H9 (cell line): ENCODE results near the gene NIN. TPM values are rescaled to one million over a fixed set of nuclear protein-coding genes. Genes with fewer than 3 reads are reported as not detected.

Experiments
- DNase-seq: peaks from one replicate; pipeline ENCODE4 v3.0.0-alpha.2; 2017
- H2AFZ ChIP-seq: one replicate; pipeline ENCODE4 v1.6.1; 2013; ENCODE audit warnings: mild to moderate bottlenecking, low read length, control low read depth, moderate library complexity
- H2AK5ac ChIP-seq: 2 replicates; pipeline ENCODE4 v1.6.1; 2013; ENCODE audit warnings: low read length, control low read depth, mixed read lengths; ENCODE audit not compliant: insufficient read length
- H2BK120ac ChIP-seq: one replicate; pipeline ENCODE4 v1.6.1; 2013; ENCODE audit warnings: low read depth, mild to moderate bottlenecking, low read length, control low read depth, inconsistent platforms; ENCODE audit not compliant: poor library complexity, severe bottlenecking
- H2BK12ac ChIP-seq: 2 replicates; pipeline ENCODE4 v1.6.1; 2013; ENCODE audit warnings: low read length, control low read depth, mixed read lengths, low read depth; ENCODE audit not compliant: insufficient read length
- H2BK15ac ChIP-seq: 2 replicates; pipeline ENCODE4 v1.6.1; 2013; ENCODE audit warnings: low read depth, low read length, control low read depth
- H2BK20ac ChIP-seq: one replicate; pipeline ENCODE4 v1.6.1; 2013; ENCODE audit warnings: low read depth, mild to moderate bottlenecking, low read length, control low read depth, inconsistent platforms; ENCODE audit not compliant: poor library complexity, severe bottlenecking
- H2BK5ac ChIP-seq: 2 replicates; pipeline ENCODE4 v1.6.1; 2013; ENCODE audit warnings: low read length, control low read depth, mixed read lengths; ENCODE audit not compliant: insufficient read length
- H3K14ac ChIP-seq: 2 replicates; pipeline ENCODE4 v1.6.1; 2013; ENCODE audit warnings: low read length, control low read depth; ENCODE audit not compliant: insufficient read depth
- H3K18ac ChIP-seq: 2 replicates; pipeline ENCODE4 v1.6.1; 2013; ENCODE audit warnings: low read depth, mild to moderate bottlenecking, mixed read lengths, low read length, control low read depth; ENCODE audit not compliant: insufficient read length
- H3K23ac ChIP-seq: 2 replicates; pipeline ENCODE4 v1.6.1; 2013; ENCODE audit warnings: low read length, control low read depth, mixed read lengths, low read depth; ENCODE audit not compliant: insufficient read length
- H3K23me2 ChIP-seq: 2 replicates; pipeline ENCODE4 v1.6.1; 2013; ENCODE audit warnings: low read depth, mild to moderate bottlenecking, mixed read lengths, low read length, control low read depth; ENCODE audit not compliant: insufficient read length, poor library complexity, severe bottlenecking
- H3K27ac ChIP-seq: 2 replicates; pipeline ENCODE4 v1.5.1; 2013; ENCODE audit warnings: low read length, control low read depth, mixed read lengths, low read depth; ENCODE audit not compliant: insufficient read length
- H3K27me3 ChIP-seq: 2 replicates; pipeline ENCODE4 v1.6.1; 2013; ENCODE audit warnings: low read length, control low read depth, inconsistent platforms; ENCODE audit not compliant: insufficient read depth
- H3K4ac ChIP-seq: 2 replicates; pipeline ENCODE4 v1.6.1; 2013; ENCODE audit warnings: low read depth, mild to moderate bottlenecking, control low read depth, inconsistent platforms, low read length, moderate library complexity
- H3K4me1 ChIP-seq: 2 replicates; pipeline ENCODE4 v1.6.1; 2013; ENCODE audit warnings: low read length, control low read depth, inconsistent platforms; ENCODE audit not compliant: insufficient read depth
- H3K4me2 ChIP-seq: 2 replicates; pipeline ENCODE4 v1.6.1; 2013; ENCODE audit warnings: low read length, control low read depth, mixed read lengths; ENCODE audit not compliant: insufficient read length, insufficient read depth
- H3K56ac ChIP-seq: 2 replicates; pipeline ENCODE4 v1.6.1; 2013; ENCODE audit warnings: low read depth, mild to moderate bottlenecking, mixed read lengths, low read length, control low read depth; ENCODE audit not compliant: insufficient read length
- H3K79me1 ChIP-seq: 2 replicates; pipeline ENCODE4 v1.6.1; 2013; ENCODE audit warnings: low read depth, mild to moderate bottlenecking, moderate library complexity, low read length, control low read depth, inconsistent platforms; ENCODE audit not compliant: insufficient read depth, poor library complexity, severe bottlenecking
- H3K79me2 ChIP-seq: 2 replicates; pipeline ENCODE4 v1.6.1; 2013; ENCODE audit warnings: low read length, control low read depth, inconsistent platforms; ENCODE audit not compliant: insufficient read depth
- H3K9ac ChIP-seq: 2 replicates; pipeline ENCODE4 v1.6.1; 2013; ENCODE audit warnings: low read length, control low read depth, mixed read lengths; ENCODE audit not compliant: insufficient read length; ENCODE audit errors: extremely low read depth
- H3K9me3 ChIP-seq: one replicate; pipeline ENCODE4 v1.6.1; 2013; ENCODE audit warnings: low read depth, low read length, inconsistent platforms; ENCODE audit not compliant: control insufficient read depth
- H3T11ph ChIP-seq: one replicate; pipeline ENCODE4 v1.6.1; 2013; ENCODE audit warnings: mild to moderate bottlenecking, low read length, control low read depth, inconsistent platforms
- H4K20me1 ChIP-seq: one replicate; pipeline ENCODE4 v1.6.1; 2013; ENCODE audit not compliant: control insufficient read depth, insufficient read length, insufficient read depth
- H4K5ac ChIP-seq: 2 replicates; pipeline ENCODE4 v1.6.1; 2013; ENCODE audit warnings: low read depth, mild to moderate bottlenecking, mixed read lengths, low read length, control low read depth; ENCODE audit not compliant: insufficient read length
- H4K8ac ChIP-seq: replicated peaks from 2 replicates; pipeline ENCODE4 v1.6.1; 2013; ENCODE audit warnings: low read length, control low read depth, mixed read lengths, low read depth; ENCODE audit not compliant: insufficient read length
- H4K91ac ChIP-seq: 2 replicates; pipeline ENCODE4 v1.6.1; 2013; ENCODE audit warnings: low read depth, mild to moderate bottlenecking, moderate library complexity, mixed read lengths, low read length, control low read depth; ENCODE audit not compliant: insufficient read length
- H3K27ac Mint-ChIP-seq, 3 experiments: 2 replicates in 2 of 3; 3 replicates in 1 of 3; pipeline ENCODE4 v1.8.0; 2020 to 2021; ENCODE audit warnings: mixed read lengths in 3 of 3, mild to moderate bottlenecking in 1 of 3, moderate library complexity in 1 of 3
- H3K27me3 Mint-ChIP-seq: 2 replicates; pipeline ENCODE4 v1.8.0; 2021; ENCODE audit warnings: low read depth, mild to moderate bottlenecking, moderate library complexity, mixed read lengths
- H3K36me3 Mint-ChIP-seq, 3 experiments: 2 replicates in 2 of 3; 3 replicates in 1 of 3; pipeline ENCODE4 v1.8.0; 2020 to 2021; ENCODE audit warnings: low read depth in 3 of 3, mixed read lengths in 3 of 3; ENCODE audit not compliant: insufficient read depth in 1 of 3
- H3K4me1 Mint-ChIP-seq, 2 experiments: 2 replicates each; pipeline ENCODE4 v1.8.0; 2020; ENCODE audit warnings: mixed read lengths in 2 of 2
- H3K4me3 Mint-ChIP-seq, 2 experiments: 2 replicates in 1 of 2; 3 replicates in 1 of 2; pipeline ENCODE4 v1.8.0; 2020 to 2021; ENCODE audit warnings: mild to moderate bottlenecking in 2 of 2, mixed read lengths in 2 of 2, moderate library complexity in 1 of 2
- H3K9me3 Mint-ChIP-seq, 2 experiments: 2 replicates in 1 of 2; 3 replicates in 1 of 2; pipeline ENCODE4 v1.8.0; 2020; ENCODE audit warnings: mild to moderate bottlenecking in 2 of 2, mixed read lengths in 2 of 2, moderate library complexity in 1 of 2
- WGBS: extraction: QIAGEN DNeasy Blood & Tissue Kit; methylation state at CpG from one replicate; pipeline ENCODE4 v1.1.7; 2013; ENCODE audit warnings: missing lambda C conversion rate, low lambda C conversion rate, mixed read lengths; ENCODE audit not compliant: insufficient read length; ENCODE audit errors: extremely low coverage; 5-methylcytosine and 5-hydroxymethylcytosine counted together
- total RNA-seq: library from RNA; stranded (reverse); gene quantifications from 2 replicates; pipeline ENCODE4 v1.2.1, GENCODE V29; 2021
- TF ChIP-seq, protein P1 (sequence below): fragments of 200-600 bp; sonication (generic); conservative IDR thresholded peaks from 3 replicates; pipeline ENCODE4 v1.8.0; 2021; ENCODE audit warnings: antibody characterized with exemption, mild to moderate bottlenecking

Gene NIN
- total RNA-seq, 1 experiment from 2014 or later = 18.4 TPM

DNA sequence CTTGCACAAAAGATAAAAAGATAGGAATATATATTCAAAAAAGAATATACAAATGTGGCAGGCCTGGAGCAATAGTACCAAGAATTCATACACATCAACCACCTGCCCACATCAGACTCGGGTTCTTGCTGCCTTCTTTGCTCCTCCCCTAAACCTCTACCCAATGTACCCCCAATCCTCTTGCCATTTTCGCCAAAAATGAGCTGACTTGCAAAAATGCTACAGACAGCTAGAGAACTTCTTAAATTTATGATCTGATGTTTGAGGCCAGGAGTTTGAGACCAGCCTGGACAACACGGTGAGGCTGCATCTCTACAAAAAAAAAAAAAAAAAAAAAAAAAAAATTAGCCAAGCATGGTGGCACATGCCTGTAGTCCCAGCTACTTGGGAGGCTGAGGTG, 119.9 kb downstream of the NIN start:
- no peak overlapping the region for H3K27ac Mint-ChIP-seq
- no peaks in the 10 kb centered on the region for H3K27me3 ChIP-seq

More for the DNA sequence above, 119.9 kb downstream of the NIN start:
- Histone ChIP-seq H4K91ac (no peak overlapping the region), H3K9me3 (no peaks in the 10 kb centered on the region), H3K56ac (no peak overlapping the region), H3K23me2 (no peaks in the 10 kb centered on the region), H3K9ac (no peak overlapping the region), H3K4me1 (no peaks in the 10 kb centered on the region), H3K79me1 (no peaks in the 10 kb centered on the region), H4K5ac (no peak overlapping the region), H4K20me1 (no peaks in the 10 kb centered on the region), H2AFZ (no peak overlapping the region), H3K14ac (no peak overlapping the region), H3K18ac (no peak overlapping the region), H4K8ac (no peak overlapping the region), H3K23ac (no peak overlapping the region), H3K4ac (no peak overlapping the region), H3T11ph (no peak overlapping the region), H3K27ac (no peak overlapping the region), H3K79me2 (no peaks in the 10 kb centered on the region), H2AK5ac (no peak overlapping the region), H2BK12ac (no peak overlapping the region), H2BK15ac (no peak overlapping the region), H2BK5ac (no peak overlapping the region), H3K4me2 (no peak overlapping the region), H2BK120ac (no peak overlapping the region), H2BK20ac (no peak overlapping the region)
- DNase-seq = no peak
- H3K4me1 Mint-ChIP-seq = no peaks in the 10 kb centered on the region
- H3K9me3 Mint-ChIP-seq = no peaks in the 10 kb centered on the region; a peak in 1 of 5 replicates
- H3K36me3 Mint-ChIP-seq = no peaks in the 10 kb centered on the region; a peak in 1 of 7 replicates
- TF ChIP-seq, protein P1, sequence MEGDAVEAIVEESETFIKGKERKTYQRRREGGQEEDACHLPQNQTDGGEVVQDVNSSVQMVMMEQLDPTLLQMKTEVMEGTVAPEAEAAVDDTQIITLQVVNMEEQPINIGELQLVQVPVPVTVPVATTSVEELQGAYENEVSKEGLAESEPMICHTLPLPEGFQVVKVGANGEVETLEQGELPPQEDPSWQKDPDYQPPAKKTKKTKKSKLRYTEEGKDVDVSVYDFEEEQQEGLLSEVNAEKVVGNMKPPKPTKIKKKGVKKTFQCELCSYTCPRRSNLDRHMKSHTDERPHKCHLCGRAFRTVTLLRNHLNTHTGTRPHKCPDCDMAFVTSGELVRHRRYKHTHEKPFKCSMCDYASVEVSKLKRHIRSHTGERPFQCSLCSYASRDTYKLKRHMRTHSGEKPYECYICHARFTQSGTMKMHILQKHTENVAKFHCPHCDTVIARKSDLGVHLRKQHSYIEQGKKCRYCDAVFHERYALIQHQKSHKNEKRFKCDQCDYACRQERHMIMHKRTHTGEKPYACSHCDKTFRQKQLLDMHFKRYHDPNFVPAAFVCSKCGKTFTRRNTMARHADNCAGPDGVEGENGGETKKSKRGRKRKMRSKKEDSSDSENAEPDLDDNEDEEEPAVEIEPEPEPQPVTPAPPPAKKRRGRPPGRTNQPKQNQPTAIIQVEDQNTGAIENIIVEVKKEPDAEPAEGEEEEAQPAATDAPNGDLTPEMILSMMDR = no peak
- H3K27me3 Mint-ChIP-seq = no peaks in the 10 kb centered on the region
- no peak overlapping the region for H3K4me3 Mint-ChIP-seq
- WGBS = no CpG with 5 or more reads among the region's 3 CpGs
